Endothelial cell of umbilical vein (primary cell): ENCODE results near the gene APBA2. TPM values are rescaled to one million over a fixed set of nuclear protein-coding genes. Genes with fewer than 3 reads are reported as not detected.

ENCODE experiments used
- BruUV-seq: library from RNA; stranded (reverse); fragments of 400-500 nt; replicated peaks from 2 replicates; lab custom pipeline; 2021; lab: Mats Ljungman, UMichigan
- CTCF ChIA-PET: fragments of 300-600, 350-600 bp; sonication (Branson Sonifier 250); formaldehyde crosslinking; loops from one replicate; lab custom pipeline; 2021; ENCODE audit warnings: antibody characterized with exemption, inconsistent platforms; lab: Charles Lee
- POLR2A ChIA-PET: fragments of 300-600, 350-600 bp; sonication (Branson Sonifier 250); formaldehyde crosslinking; loops from one replicate; lab custom pipeline; 2021; ENCODE audit warnings: antibody characterized with exemption, inconsistent platforms; lab: Charles Lee
- DNase-seq: peaks from one replicate; pipeline ENCODE4 v3.0.0-alpha.2; 2011; ENCODE audit warnings: low read depth, low spot score
- FAIRE-seq: peaks from 2 replicates; lab custom pipeline; 2011; peaks lifted over from hg19 to GRCh38; lab: Jason Lieb, UNC
- H2AFZ ChIP-seq: 2 replicates; pipeline ENCODE4 v1.6.0; 2012; ENCODE audit warnings: low read depth, low read length, control low read depth, inconsistent platforms
- H3K27ac ChIP-seq: 2 replicates; pipeline ENCODE4 v1.5.1; 2011; ENCODE audit warnings: low read depth, mild to moderate bottlenecking, control low read depth, low read length, moderate library complexity; ENCODE audit not compliant: insufficient read depth
- H3K27me3 ChIP-seq, 2 experiments: 2 replicates each; pipeline versions ENCODE4 v1.6.0 to v1.6.1; 2011; ENCODE audit warnings: low read length in 2 of 2, mixed read lengths in 1 of 2; ENCODE audit not compliant: control insufficient read depth in 2 of 2, insufficient read depth in 2 of 2
- H3K36me3 ChIP-seq, 2 experiments: 2 replicates in 1 of 2; 3 replicates in 1 of 2; pipeline ENCODE4 v1.5.1; 2011; ENCODE audit warnings: low read length in 2 of 2, mild to moderate bottlenecking in 1 of 2, moderate library complexity in 1 of 2; ENCODE audit not compliant: control insufficient read depth in 2 of 2, insufficient read depth in 2 of 2; ENCODE audit errors: extremely low read depth in 1 of 2
- H3K4me1 ChIP-seq: 3 replicates; pipeline ENCODE4 v1.5.1; 2011; ENCODE audit warnings: mild to moderate bottlenecking, low read length; ENCODE audit not compliant: control insufficient read depth, insufficient read depth; ENCODE audit errors: extremely low read depth
- H3K4me2 ChIP-seq: 2 replicates; pipeline ENCODE4 v1.6.1; 2011; ENCODE audit warnings: low read length, control low read depth, mixed read lengths; ENCODE audit not compliant: insufficient read depth
- H3K4me3 ChIP-seq, 3 experiments: fragments of 200-600 bp in 1 of 3; sonication (generic), shearing (Covaris generic) in 1 of 3; replicated peaks in 1 of 3; 2 replicates each; pipeline ENCODE4 v1.5.1; 2011 to 2016; ENCODE audit warnings: control low read depth in 3 of 3, low read length in 3 of 3, mild to moderate bottlenecking in 2 of 3, inconsistent platforms in 1 of 3, low read depth in 1 of 3, moderate library complexity in 1 of 3; ENCODE audit not compliant: insufficient read depth in 1 of 3
- H3K79me2 ChIP-seq: 2 replicates; pipeline ENCODE4 v1.6.0; 2012; ENCODE audit warnings: low read length, inconsistent platforms; ENCODE audit not compliant: control insufficient read depth, insufficient read depth
- H3K9ac ChIP-seq: replicated peaks from 2 replicates; pipeline ENCODE3; 2011; ENCODE audit warnings: low read length, control low read depth; ENCODE audit not compliant: insufficient read depth; ENCODE audit errors: extremely low read depth
- H3K9me1 ChIP-seq: replicated peaks from 3 replicates; pipeline ENCODE4 v1.6.0; 2011; ENCODE audit warnings: mild to moderate bottlenecking, low read length; ENCODE audit not compliant: control insufficient read depth, insufficient read depth; ENCODE audit errors: extremely low read depth
- H3K9me3 ChIP-seq: replicated peaks from 2 replicates; pipeline ENCODE4 v1.5.1; 2012; ENCODE audit warnings: low read length, inconsistent platforms; ENCODE audit not compliant: control insufficient read depth, insufficient read depth
- H4K20me1 ChIP-seq: replicated peaks from 2 replicates; pipeline ENCODE3; 2011; ENCODE audit warnings: mild to moderate bottlenecking, low read length; ENCODE audit not compliant: control insufficient read depth, insufficient read depth; ENCODE audit errors: extremely low read depth
- EZH2 ChIP-seq: IDR thresholded peaks from 2 replicates; pipeline ENCODE4 v1.6.1; 2012; ENCODE audit warnings: borderline replicate concordance, low read depth, mild to moderate bottlenecking, moderate library complexity, low read length, inconsistent platforms; ENCODE audit not compliant: severe bottlenecking
- FOS ChIP-seq: IDR thresholded peaks from 2 replicates; pipeline ENCODE4 v1.6.1; 2011; ENCODE audit warnings: mild to moderate bottlenecking, low read length, moderate library complexity, borderline replicate concordance; ENCODE audit not compliant: insufficient read depth
- GATA2 ChIP-seq: IDR thresholded peaks from 2 replicates; pipeline ENCODE4 v1.7.0; 2011; ENCODE audit warnings: low read depth, mild to moderate bottlenecking, moderate library complexity, mixed read lengths, low read length; ENCODE audit not compliant: insufficient read length, insufficient read depth
- JUN ChIP-seq: IDR thresholded peaks from 2 replicates; pipeline ENCODE4 v1.6.1; 2011; ENCODE audit warnings: borderline replicate concordance, low read depth; ENCODE audit not compliant: insufficient read length, insufficient read depth
- MYC ChIP-seq: IDR thresholded peaks from one replicate; pipeline ENCODE4 v1.6.1; 2011; ENCODE audit warnings: mild to moderate bottlenecking, low read depth, low read length
- POLR2A ChIP-seq: IDR thresholded peaks from 2 replicates; pipeline ENCODE4 v1.6.1; 2012; ENCODE audit warnings: low read depth, mild to moderate bottlenecking, control low read depth, low read length
- POLR2AphosphoS5 ChIP-seq: IDR thresholded peaks from 2 replicates; pipeline ENCODE4 v1.6.1; 2012; ENCODE audit warnings: low read depth, mild to moderate bottlenecking, control low read depth, low read length, moderate library complexity; ENCODE audit not compliant: insufficient read depth
- dilution Hi-C: fragments of 300-500 bp; cut with MboI; formaldehyde crosslinking; loops from one replicate; pipeline ENCODE4 v1.15.0; 2019; ENCODE audit warnings: low sequenced_read_pairs; ENCODE audit not compliant: extremely low pct_ligation_motif_present
- intact Hi-C: fragments of 100-400 bp; cut with micrococcal nuclease; formaldehyde crosslinking; loops from one replicate; pipeline ENCODE4 v1.10.0; 2022
- polyA plus RNA-seq, 4 experiments: library from polyadenylated mRNA; depleted of rRNA in 3 of 4; stranded (reverse) in 3 of 4; unstranded in 1 of 4; fragments of >200 nt; gene quantifications; 2 replicates each; pipeline versions ENCODE4 v1.2.1 to v1.2.3, GENCODE V29; 2011 to 2012; ENCODE audit warnings: missing spikeins in 1 of 4
- total RNA-seq: library from RNA; stranded (reverse); gene quantifications from 2 replicates; pipeline ENCODE4 v1.2.3, GENCODE V29; 2021
- TF ChIP-seq, protein P1 (sequence below), 2 donors: IDR thresholded peaks; 1 replicate in 1 of 2; 2 replicates in 1 of 2; pipeline ENCODE4 v1.5.1; 2011; ENCODE audit warnings: low read length in 2 of 2, mild to moderate bottlenecking in 2 of 2, moderate library complexity in 2 of 2, control low read depth in 1 of 2, inconsistent platforms in 1 of 2, low read depth in 1 of 2; ENCODE audit not compliant: insufficient read depth in 1 of 2; ENCODE audit errors: extremely low read depth in 1 of 2
- TF ChIP-seq, protein P2 (sequence below): IDR thresholded peaks from 2 replicates; pipeline ENCODE4 v1.6.1; 2011; ENCODE audit not compliant: insufficient read depth, insufficient read length

The APBA2 gene
- total and polyA plus RNA-seq, 2 donors (not counting 3 experiments of a cell fraction or from before 2014, with no cell fraction given): 5.7 to 11.1 TPM

DNA sequence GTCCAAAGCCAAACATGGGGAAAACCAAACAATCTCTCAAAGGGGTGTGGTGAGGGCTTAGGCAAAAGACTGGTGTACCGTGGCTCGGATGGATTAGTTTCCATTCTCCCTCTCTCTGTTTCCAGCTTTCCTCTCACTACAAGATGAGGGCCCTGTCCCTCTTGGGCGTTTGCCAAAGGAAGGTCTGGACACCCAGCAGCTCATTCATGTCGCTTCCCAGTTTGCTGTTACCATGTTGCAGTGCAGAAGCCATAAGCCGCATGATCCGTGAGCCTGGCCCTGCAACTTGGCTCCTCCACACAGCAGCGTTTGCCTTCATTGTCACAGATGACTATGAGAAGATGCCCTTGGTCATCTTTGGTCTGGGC is 92.2 kb downstream of the APBA2 start:
- Histone ChIP-seq H3K27ac (no peak overlapping the region), H3K9me1 (no peaks in the 10 kb centered on the region), H3K36me3 (no peaks in the 10 kb centered on the region), H2AFZ (no peak overlapping the region), H3K9ac (no peak overlapping the region), H4K20me1 (peaks cover 2% of the 10 kb centered on the region), H3K9me3 (no peaks in the 10 kb centered on the region), H3K4me2 (no peak overlapping the region), H3K4me1 (peaks cover 10% of the 10 kb centered on the region), H3K27me3 (no peaks in the 10 kb centered on the region), H3K4me3 (no peak overlapping the region), H3K79me2 (no peaks in the 10 kb centered on the region)
- DNase-seq: no peak
- ChIA-PET POLR2A (no interaction called here), CTCF (interaction anchor here (1.3 kb wide), 1 partner anchor 124 kb away, joined by 5 read pairs; no protein-coding TSS in a partner anchor)
- dilution Hi-C loops (no loop called here), intact Hi-C loops (loop anchor here (5.0 kb wide), 4 partner anchors 61 to 191 kb away; no protein-coding TSS in a partner anchor)
- TF ChIP-seq EZH2: no peak
- TF ChIP-seq FOS: no peak
- TF ChIP-seq, protein P1, sequence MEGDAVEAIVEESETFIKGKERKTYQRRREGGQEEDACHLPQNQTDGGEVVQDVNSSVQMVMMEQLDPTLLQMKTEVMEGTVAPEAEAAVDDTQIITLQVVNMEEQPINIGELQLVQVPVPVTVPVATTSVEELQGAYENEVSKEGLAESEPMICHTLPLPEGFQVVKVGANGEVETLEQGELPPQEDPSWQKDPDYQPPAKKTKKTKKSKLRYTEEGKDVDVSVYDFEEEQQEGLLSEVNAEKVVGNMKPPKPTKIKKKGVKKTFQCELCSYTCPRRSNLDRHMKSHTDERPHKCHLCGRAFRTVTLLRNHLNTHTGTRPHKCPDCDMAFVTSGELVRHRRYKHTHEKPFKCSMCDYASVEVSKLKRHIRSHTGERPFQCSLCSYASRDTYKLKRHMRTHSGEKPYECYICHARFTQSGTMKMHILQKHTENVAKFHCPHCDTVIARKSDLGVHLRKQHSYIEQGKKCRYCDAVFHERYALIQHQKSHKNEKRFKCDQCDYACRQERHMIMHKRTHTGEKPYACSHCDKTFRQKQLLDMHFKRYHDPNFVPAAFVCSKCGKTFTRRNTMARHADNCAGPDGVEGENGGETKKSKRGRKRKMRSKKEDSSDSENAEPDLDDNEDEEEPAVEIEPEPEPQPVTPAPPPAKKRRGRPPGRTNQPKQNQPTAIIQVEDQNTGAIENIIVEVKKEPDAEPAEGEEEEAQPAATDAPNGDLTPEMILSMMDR (IDR thresholded peaks at IDR 0.05; ENCODE audit: extremely low read depth in 1 of 2, insufficient read depth in 1 of 2, low read depth in 1 of 2, low read length in 2 of 2): no peak
- TF ChIP-seq, protein P2, sequence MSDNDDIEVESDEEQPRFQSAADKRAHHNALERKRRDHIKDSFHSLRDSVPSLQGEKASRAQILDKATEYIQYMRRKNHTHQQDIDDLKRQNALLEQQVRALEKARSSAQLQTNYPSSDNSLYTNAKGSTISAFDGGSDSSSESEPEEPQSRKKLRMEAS: no peak
- no peak for TF ChIP-seq MYC
- no peak for TF ChIP-seq GATA2
- no peak for TF ChIP-seq POLR2A
- TF ChIP-seq JUN: no peak
- TF ChIP-seq POLR2AphosphoS5: no peak
- BruUV-seq: no TSS peak
- no peak for FAIRE-seq
